ENCODE results near the gene HORMAD2.
"Not testable (repeated sequence)": the region's sequence is repeated elsewhere in the genome, so short reads cannot be mapped to it uniquely, and the experiment has no call there.

HORMAD2 gene

GRCh38 chr22:30212996-30213441 is 132.8 kb downstream of the HORMAD2 start:
- DNase-seq, result no peak

GRCh38 chr22:30214703-30215407 is 134.6 kb downstream of the HORMAD2 start:
- DNase-seq, result no peak

- DNase-seq, result not testable (repeated sequence)
Measured at GRCh38 chr22:30216272-30216671, 136.0 kb downstream of the HORMAD2 start.

- DNase-seq, result no peak
Measured at GRCh38 chr22:30216710-30217109, 136.4 kb downstream of the HORMAD2 start.

GRCh38 chr22:30217698-30218560 is 137.7 kb downstream of the HORMAD2 start:
- no peak for DNase-seq

GRCh38 chr22:30219049-30219654 is 138.9 kb downstream of the HORMAD2 start:
- DNase-seq, result no peak

- DNase-seq, result no peak
Measured at GRCh38 chr22:30219668-30220278, 139.5 kb downstream of the HORMAD2 start.

GRCh38 chr22:30220338-30221012 is 140.2 kb downstream of the HORMAD2 start:
- no peak for DNase-seq

GRCh38 chr22:30221121-30221992 is 141.1 kb downstream of the HORMAD2 start:
- DNase-seq, result no peak

GRCh38 chr22:30222321-30222720 is 142.1 kb downstream of the HORMAD2 start:
- no peak for DNase-seq

GRCh38 chr22:30223303-30223702 is 143.0 kb downstream of the HORMAD2 start:
- no peak for DNase-seq

GRCh38 chr22:30224161-30224857 is 144.0 kb downstream of the HORMAD2 start:
- DNase-seq, result no peak

- no peak for DNase-seq
Measured at GRCh38 chr22:30225220-30225927, 145.1 kb downstream of the HORMAD2 start.

- no peak for DNase-seq
Measured at GRCh38 chr22:30226192-30226832, 146.0 kb downstream of the HORMAD2 start.

Measured in NCI-H510A (cell line).